Mucosa of stomach (tissue), 1 donor: ENCODE data around the gene ZBTB7C.

Experiments used
- H3K27me3 ChIP-seq: one replicate; pipeline ENCODE4 v1.7.0; 2013; ENCODE audit warnings: mild to moderate bottlenecking, low read length; ENCODE audit not compliant: control insufficient read depth, insufficient read depth
- H3K36me3 ChIP-seq: one replicate; pipeline ENCODE4 v1.7.0; 2013; ENCODE audit warnings: low read length; ENCODE audit not compliant: control insufficient read depth, insufficient read depth
- H3K4me1 ChIP-seq: one replicate; pipeline ENCODE4 v1.7.0; 2013; ENCODE audit warnings: mild to moderate bottlenecking, low read length; ENCODE audit not compliant: control insufficient read depth, insufficient read depth
- H3K4me3 ChIP-seq: one replicate; pipeline ENCODE4 v1.7.0; 2013; ENCODE audit warnings: low read length
- H3K9ac ChIP-seq: one replicate; pipeline ENCODE4 v1.7.0; 2013; ENCODE audit warnings: mild to moderate bottlenecking, low read length, moderate library complexity
- H3K9me3 ChIP-seq: one replicate; pipeline ENCODE4 v1.7.0; 2013; ENCODE audit warnings: mild to moderate bottlenecking, low read length, moderate library complexity; ENCODE audit not compliant: control insufficient read depth
- donor health status: Pancreatic carcinoma.

ZBTB7C gene

DNA sequence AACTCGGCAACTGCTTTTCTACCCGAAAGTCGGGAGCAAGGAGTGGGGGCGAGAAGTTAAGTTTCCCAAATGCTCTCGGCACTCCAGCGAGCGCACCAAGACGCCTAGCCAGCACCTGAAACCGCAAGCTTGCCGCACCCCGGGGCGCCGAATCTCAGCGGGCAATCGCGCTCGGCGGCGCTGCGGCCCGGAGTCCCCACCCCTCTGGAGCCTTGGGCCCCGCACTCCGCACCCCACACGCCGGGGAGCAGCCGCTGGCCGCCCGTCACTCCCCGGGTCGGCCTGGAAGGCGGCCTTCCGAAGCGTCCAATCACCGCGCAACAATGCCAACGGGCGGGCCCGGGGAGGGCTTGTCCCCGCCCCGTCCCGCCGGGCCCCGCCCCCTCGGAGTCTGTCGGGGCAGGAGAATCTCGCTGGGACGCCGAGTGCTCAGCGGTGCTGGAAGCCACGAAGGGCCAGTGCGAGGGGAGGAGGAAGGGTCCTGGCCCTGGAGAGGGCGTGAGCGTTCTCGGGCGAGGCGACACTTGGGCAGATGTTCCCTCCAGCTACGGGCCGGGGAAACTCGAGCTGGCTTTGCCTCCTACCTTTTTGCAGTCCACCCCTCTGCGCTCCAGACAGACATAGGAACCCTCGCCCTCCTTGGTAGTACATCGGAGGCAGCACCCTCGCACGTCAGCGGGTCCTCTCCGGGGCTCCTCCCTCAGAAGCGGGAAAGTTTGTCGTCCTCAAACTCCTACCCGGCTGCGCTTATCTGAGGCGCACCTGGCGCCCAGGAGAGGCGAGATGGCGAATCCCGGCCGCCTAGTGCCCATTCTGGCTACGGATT, 1.1 kb upstream of the ZBTB7C start:
- peak overlapping the region; percentile 0 for H3K9ac ChIP-seq
- H3K36me3 ChIP-seq, result no peaks in the 10 kb centered on the region
- H3K4me3 ChIP-seq, result peak overlapping the region; percentile 69
- H3K4me1 ChIP-seq, result peaks cover 18% of the 10 kb centered on the region
- H3K9me3 ChIP-seq, result no peaks in the 10 kb centered on the region
- peaks cover 50% of the 10 kb centered on the region for H3K27me3 ChIP-seq

DNA sequence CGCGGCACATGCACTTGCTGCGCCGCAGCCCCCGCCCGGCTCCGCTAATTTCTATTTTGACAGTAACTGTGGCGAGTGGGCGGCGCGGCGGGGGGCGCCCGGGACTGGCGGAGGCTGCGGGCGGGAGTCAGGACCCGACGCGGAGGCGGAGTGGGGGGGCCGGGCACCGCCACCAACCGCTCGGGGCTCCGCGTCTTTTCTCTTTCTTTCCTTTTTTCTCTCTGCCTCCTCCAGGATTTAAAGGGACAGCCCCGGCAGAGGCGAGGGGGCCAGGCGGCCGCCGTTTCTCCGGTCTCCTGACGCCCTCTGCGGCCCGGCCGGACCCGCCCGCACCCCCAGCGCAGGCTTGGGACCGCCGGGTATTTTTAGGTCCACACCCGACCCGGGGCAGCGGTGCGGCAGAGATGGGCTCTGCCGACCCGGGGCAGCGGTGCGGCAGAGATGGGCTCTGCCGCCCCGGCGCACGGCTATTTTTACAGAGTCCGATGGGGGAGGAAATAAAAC, 460 bp upstream of the ZBTB7C start:
- peaks cover 18% of the 10 kb centered on the region for H3K4me1 ChIP-seq
- no peaks in the 10 kb centered on the region for H3K36me3 ChIP-seq
- peak overlapping the region; percentile 0 for H3K9ac ChIP-seq
- peak overlapping the region; percentile 69 for H3K4me3 ChIP-seq
- H3K9me3 ChIP-seq, result no peaks in the 10 kb centered on the region
- H3K27me3 ChIP-seq, result peaks cover 50% of the 10 kb centered on the region

DNA sequence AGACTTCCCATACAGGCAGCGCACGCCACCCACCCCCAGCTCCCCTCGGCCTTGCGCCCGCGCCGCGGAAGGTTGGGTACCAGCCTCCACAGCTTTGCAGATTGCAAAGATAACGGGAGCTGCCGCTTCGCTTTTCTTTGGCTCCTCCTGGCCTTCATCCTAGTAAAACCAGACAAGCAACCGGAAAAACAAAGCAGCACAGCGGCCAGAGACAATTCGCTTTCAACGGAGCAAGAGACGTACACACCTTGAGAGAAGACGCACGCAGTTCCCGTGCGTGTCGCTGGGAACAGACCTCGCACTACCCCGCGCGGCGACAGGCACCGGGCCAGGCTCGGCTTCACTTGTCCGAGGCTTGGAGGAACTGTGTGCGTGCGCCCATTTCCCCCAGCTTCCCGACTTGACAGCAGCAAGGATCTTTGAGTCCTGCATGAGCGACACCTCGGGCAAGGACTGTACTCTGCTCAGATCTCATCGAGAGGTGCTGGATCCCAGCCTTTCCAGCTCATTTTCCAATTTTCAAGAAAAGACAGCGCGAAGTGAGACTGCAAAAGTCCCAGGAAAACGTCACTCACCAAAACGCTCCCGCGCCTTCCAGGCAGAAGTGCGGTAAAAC, 964 bp downstream of the ZBTB7C start:
- H3K4me3 ChIP-seq, result no peak overlapping the region
- no peaks in the 10 kb centered on the region for H3K36me3 ChIP-seq
- no peak overlapping the region for H3K9ac ChIP-seq
- H3K4me1 ChIP-seq, result peaks cover 18% of the 10 kb centered on the region
- H3K27me3 ChIP-seq, result peaks cover 52% of the 10 kb centered on the region
- H3K9me3 ChIP-seq, result no peaks in the 10 kb centered on the region

DNA sequence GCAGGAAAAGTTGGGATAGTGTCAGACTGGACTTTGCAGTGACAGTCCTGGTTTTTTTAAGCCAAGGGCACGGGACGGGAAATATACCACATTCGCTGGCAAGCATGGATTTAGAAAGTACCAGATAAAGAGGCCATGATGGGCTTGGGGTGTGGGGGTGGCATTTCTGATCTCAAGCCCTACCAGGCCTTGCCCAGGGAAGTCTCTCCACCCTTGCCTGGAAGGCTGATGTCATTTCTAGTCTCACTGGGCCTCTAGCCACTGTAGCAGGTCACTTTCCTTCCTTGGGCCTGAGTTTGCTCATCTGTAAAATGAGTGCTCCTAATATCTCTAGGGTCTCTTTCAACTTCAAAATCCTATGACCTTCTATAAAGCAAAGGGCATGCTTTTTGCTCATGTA, 1.8 kb downstream of the ZBTB7C start:
- Histone ChIP-seq H3K9ac (no peak overlapping the region), H3K4me1 (peaks cover 18% of the 10 kb centered on the region), H3K9me3 (no peaks in the 10 kb centered on the region), H3K36me3 (no peaks in the 10 kb centered on the region), H3K4me3 (no peak overlapping the region), H3K27me3 (peaks cover 53% of the 10 kb centered on the region)

DNA sequence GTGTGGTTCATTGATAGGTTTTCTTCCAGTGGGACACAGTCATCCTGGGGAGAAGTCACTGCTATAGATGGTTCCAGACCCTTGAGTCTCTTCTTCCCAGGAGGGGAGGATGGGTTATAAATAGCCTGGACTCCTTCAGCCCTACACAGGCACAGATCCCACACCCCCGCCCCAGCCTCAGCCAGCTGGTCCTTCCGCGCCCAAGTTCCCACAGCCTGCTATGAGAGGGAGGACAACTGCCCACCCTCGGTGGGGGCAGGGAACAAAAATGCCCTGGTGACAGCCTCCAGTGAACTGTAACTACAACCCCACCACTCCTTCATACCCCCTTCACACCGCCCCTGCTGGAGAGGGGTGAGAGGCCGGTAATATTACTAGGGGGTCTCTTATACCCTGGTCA, 3.2 kb downstream of the ZBTB7C start:
- no peak overlapping the region for H3K4me3 ChIP-seq
- no peaks in the 10 kb centered on the region for H3K9me3 ChIP-seq
- H3K9ac ChIP-seq, result no peak overlapping the region
- H3K27me3 ChIP-seq, result peaks cover 39% of the 10 kb centered on the region
- peaks cover 17% of the 10 kb centered on the region for H3K4me1 ChIP-seq
- H3K36me3 ChIP-seq, result no peaks in the 10 kb centered on the region

DNA sequence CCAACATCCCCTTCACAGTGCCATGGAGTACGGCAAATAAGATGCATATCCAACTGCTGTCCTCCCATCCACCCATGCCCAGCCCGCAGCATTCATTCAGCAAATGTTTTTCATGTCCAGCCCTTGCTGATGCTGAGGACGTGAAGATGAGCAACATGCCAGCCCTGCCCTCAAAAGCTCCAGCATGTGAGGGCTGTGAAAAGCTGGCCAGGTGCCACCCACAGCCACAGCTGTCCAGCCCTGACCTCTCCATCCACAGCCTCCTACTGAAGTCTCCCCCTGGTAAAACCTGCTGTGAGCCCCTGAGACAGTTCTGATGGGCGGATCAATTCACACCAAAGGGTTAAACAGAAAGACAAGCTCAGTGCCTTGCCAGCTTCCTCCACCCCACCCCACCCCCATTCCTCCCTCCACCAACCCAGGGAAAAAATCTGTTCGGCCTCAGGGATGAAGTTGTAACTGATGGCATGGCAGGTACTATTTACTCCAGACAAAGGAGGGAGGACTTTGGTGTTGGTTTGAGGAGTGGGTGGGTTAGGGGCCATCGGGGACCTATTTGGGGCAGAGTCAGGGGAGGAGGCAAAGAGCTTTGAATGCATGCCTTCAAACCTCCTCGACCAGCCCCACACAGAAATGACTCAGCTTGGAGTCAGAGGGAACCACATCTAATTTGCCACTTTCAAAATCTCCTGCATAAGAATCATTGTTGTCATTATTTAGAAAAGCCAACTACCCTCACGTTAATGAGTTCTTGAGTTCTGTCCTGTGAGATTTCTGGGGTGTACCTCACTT, 4.3 kb downstream of the ZBTB7C start:
- peaks cover 32% of the 10 kb centered on the region for H3K27me3 ChIP-seq

DNA sequence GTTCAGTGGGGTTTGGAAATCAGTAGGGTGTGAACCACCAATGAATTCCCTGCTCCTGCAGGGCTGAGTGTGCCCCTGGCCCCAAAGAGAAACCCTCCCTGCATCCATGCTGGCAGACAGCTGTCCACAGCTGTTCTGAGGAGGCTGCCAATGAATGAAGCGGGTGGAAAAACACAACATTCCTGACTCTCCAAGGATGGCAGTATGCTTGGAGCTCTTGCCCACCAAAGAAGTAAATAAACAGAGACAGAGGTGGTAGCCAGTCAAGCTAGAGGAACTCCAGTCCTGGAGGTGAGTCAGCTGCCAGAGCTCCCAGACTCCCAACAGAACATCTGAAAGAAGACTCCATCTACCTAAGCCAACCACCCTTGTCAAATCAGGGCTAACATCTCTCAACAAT, 6.2 kb downstream of the ZBTB7C start:
- no peak overlapping the region for H3K9ac ChIP-seq
- H3K27me3 ChIP-seq, result peaks cover 30% of the 10 kb centered on the region
- no peaks in the 10 kb centered on the region for H3K9me3 ChIP-seq
- H3K4me3 ChIP-seq, result no peak overlapping the region
- H3K36me3 ChIP-seq, result no peaks in the 10 kb centered on the region
- peaks cover 3% of the 10 kb centered on the region for H3K4me1 ChIP-seq

More for the DNA sequence above, 4.3 kb downstream of the ZBTB7C start:
- H3K4me1 ChIP-seq, result peaks cover 10% of the 10 kb centered on the region
- no peak overlapping the region for H3K4me3 ChIP-seq
- no peaks in the 10 kb centered on the region for H3K9me3 ChIP-seq
- H3K9ac ChIP-seq, result no peak overlapping the region
- H3K36me3 ChIP-seq, result no peaks in the 10 kb centered on the region

DNA sequence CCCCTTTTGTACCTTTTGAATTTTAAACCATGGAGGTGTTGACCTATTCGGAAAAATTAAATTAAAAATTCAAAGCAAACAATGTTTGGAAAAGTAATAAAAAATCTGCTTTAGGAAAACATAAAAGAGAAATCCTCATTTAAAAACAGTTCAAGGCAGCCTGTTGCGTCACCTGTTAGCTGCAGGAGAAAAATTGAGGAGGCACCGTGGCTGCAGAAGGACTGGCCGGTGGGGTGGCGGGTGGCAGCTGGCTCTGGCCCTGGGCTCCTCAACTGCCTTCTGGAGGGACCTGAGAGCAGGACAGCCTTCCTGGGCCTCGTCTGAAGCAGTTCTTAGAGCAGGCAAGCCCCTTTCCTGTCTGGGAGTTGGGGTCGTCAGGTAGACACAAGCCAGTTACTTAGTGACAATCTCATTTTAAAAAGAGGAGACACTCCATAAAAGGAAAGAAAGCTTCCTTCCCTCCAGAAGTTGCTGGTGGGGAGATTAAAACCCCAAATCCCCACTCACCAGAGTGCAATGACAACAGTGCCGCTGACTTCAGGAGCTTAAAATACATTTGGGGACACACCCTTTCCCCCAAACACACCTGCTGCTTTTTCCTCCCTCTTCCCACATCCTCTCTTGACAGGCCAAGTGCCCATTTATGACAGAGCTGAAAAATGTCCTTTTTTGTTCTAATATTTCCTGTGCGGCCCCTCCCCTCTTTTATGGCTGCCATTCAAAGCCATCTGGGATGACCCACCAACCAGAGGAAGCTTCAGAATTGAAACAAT, 9.7 kb downstream of the ZBTB7C start:
- Histone ChIP-seq H3K9me3 (no peaks in the 10 kb centered on the region), H3K9ac (no peak overlapping the region), H3K27me3 (peaks cover 14% of the 10 kb centered on the region), H3K4me3 (no peak overlapping the region), H3K36me3 (no peaks in the 10 kb centered on the region), H3K4me1 (no peaks in the 10 kb centered on the region)

DNA sequence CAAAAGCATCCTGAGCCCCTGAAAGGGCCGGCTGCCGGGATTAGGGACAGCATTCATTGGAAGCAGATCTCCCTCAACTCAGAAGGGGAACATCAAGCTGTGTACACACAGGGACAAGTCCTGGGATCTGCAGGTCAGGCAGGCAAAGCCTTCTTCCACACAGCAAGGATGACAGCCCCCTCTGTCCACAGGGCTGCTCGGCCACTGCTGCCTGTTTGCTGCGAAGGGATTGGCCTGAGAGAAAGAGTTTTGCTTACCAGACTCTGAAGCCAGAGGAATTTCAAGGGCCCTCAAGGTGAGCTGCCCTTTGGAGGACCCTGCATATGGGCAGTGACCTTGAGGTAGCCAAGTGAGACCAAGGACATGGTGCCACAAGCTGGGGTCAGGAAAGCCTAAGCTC, 11.1 kb downstream of the ZBTB7C start:
- Histone ChIP-seq H3K27me3 (peaks cover 10% of the 10 kb centered on the region), H3K4me1 (no peaks in the 10 kb centered on the region), H3K4me3 (no peak overlapping the region)

DNA sequence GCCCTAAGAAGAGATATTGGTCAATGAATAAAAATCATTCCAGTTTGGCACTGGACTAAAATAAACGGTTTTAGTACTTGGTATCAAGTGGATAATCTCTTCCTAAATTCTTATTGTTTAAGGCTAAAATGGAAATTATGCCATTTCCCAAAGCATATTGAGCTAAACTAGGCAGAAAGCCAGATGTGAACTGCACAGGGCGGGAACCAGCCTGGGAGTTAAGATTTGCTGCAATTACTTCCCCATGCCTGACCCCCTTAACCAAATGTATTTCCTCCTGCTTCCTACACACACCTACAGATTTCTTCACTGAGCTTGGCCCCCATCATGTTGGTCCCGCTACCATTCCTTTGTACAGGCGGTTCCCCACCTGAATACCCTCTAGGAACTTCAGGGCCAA, 12.2 kb downstream of the ZBTB7C start:
- no peaks in the 10 kb centered on the region for H3K36me3 ChIP-seq
- peaks cover 7% of the 10 kb centered on the region for H3K27me3 ChIP-seq
- no peaks in the 10 kb centered on the region for H3K9me3 ChIP-seq

More for the DNA sequence above, 11.1 kb downstream of the ZBTB7C start:
- no peaks in the 10 kb centered on the region for H3K9me3 ChIP-seq
- no peak overlapping the region for H3K9ac ChIP-seq
- no peaks in the 10 kb centered on the region for H3K36me3 ChIP-seq

DNA sequence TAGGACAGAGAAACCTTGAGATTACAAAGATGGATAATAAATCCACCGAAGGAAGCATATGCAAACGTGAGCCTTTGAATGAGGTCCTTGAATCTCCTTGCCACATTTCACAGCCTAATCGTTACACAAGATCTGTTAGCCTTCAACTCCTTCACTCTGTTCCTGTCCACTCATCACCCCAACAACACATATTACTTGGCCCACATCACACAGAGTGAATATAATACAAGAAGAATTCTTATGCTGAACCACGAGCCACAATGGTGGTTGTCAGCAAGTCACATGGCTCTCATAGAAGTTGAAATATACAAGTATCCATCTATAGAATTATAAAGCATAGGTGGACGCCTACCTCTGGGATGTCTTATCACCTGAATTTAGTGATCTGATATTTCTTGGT, 12.6 kb downstream of the ZBTB7C start:
- no peak overlapping the region for H3K9ac ChIP-seq
- no peaks in the 10 kb centered on the region for H3K9me3 ChIP-seq
- no peaks in the 10 kb centered on the region for H3K4me1 ChIP-seq
- peaks cover 11% of the 10 kb centered on the region for H3K27me3 ChIP-seq
- no peak overlapping the region for H3K4me3 ChIP-seq
- no peaks in the 10 kb centered on the region for H3K36me3 ChIP-seq

More for the DNA sequence above, 12.2 kb downstream of the ZBTB7C start:
- no peaks in the 10 kb centered on the region for H3K4me1 ChIP-seq
- no peak overlapping the region for H3K9ac ChIP-seq
- H3K4me3 ChIP-seq, result no peak overlapping the region
